Hematopoietic multipotent progenitor cell treated with erythropoietin and hydrocortisone succinate and interleukin-3 and kit ligand, for 4 days (in vitro differentiated cells): ENCODE measurements around the gene ERCC1.
A peak's percentile ranks its signal among the peaks of the same experiment; 100 is the strongest.
"Not testable (repeated sequence)": the region's sequence is repeated elsewhere in the genome, so short reads cannot be mapped to it uniquely, and the experiment has no call there.

Experiments
- DNase-seq: peaks from one replicate; pipeline ENCODE4 v3.0.0-alpha.2; 2015

Gene ERCC1

DNA sequence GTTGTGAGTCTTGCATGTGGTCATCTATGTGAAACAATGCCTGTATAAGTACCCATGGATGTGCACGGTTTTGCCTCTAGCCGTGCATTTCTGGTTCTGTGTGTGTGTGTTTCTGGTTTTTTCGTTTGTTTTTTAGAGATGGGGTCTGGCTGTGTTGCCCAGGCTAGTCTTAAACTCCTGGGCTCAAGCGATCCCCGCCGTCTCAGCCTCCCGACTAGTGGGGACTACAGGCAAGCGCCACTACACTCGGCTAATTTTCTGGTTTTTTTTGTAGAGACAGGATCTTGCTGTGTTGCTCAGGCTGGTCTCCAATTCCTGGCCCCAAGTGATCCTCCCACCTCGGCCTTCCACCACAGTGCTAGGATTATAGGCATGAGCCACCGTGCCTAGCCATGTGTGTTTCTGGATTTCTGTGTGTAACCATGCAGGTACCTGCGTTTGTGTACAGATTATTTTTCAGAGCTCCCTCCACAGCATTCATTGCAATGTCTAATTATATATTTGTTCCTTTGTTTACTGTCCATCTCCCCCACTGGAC is 28.2 kb upstream of the ERCC1 start:
- DNase-seq: no peak

DNA sequence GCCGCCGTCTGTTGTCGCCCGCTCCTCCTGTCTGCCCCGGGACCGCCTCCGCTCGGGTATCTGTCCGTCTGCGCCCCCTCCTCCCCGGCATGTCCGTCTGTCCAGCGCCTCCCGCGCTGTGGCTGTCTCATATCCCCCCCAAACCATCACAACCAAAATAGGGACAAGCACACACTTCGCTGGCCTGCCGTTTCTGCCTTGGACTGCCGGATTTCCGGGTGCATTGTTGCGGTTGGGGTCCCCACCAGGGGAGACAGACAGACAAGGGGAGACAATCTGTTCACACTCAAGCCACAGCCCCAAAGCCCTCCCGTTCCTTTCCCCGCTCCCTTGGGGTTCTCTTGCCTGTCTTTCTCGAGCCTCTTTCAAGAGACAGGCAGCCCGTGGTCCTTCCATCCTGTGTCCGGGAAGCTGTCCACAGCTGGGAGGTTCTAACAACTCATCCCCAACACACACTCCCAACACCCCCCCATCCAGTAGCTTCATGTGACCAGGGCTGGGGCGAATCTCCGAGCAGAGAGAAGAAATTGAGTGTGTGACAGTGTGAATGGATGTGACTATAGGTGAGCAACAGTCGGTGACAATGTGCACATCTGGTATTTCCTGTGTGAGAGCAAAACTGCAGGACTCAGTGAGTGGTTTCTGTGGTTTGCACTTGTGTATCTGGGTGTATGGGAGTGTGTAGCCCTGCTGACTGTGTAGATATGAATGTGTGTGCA is 27.6 kb upstream of the ERCC1 start:
- DNase-seq: peak; percentile 67

DNA sequence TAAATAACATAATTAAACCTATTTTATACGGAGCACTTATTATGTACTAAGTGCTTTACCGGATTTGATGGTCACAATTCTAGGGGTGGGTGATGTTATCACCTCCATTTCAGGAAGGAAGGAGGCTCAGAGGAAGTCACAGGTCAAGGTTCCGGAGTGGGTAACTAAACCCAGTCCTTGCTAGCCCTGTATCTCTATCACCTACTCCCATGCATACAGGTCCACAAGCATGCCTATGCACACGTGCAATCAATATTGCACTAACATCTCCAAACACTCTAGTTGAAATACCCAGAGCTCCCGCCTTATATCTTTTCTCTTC is 26.3 kb upstream of the ERCC1 start:
- no peak for DNase-seq

DNA sequence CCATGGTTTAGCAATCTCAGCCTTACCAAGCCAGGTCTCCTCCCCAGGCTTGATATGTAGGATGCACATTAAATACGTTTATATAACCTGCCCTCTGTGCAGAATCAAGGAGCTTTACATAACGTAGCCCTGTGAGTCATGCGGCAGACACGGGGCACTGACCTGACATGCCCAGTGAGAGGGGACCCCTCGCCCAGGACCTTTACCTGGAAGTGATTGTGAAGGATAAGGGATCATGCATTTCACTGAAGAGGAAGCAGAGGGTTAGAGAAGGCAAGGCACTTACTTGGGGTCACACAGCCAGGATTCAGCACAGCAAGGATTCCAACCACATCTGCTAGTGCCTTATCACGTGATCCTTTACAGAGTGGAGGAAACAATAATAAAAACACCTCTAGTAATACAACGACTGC is 25.2 kb upstream of the ERCC1 start:
- DNase-seq: no peak

DNA sequence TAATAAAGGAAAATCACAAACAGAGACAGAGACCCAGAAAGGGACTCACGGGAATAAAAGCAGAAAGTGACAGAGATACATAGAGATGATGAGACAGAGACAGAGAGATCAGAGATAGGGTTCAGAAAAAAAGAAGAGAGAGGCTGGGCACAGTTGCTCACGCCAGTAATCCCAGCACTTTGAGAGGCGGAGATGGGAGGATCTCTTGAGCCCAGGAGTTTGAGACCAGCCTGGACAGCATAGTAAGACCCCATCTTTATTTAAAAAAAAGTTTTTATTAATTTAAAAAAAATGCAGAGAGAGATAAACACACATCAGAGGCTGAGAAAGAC is 24.7 kb upstream of the ERCC1 start:
- DNase-seq: no peak

DNA sequence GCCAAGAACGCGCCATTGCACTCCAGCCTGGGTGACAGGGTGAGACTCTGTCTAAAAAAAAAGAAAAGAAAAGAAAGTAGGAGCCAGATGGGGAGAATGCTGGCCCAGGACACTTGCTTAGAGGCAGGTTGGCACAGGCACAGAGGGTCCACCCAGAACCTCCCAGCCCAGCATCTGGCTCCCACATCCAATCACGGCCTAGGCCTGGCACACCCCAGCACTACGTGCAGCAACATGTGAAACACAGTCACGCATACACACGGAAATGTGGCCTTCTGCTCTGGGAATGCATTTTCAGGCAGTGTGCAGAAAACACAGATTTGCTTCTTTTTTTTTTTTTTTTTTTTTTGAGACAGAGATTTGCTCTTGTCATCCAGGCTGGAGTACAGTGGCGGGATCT is 23.2 kb upstream of the ERCC1 start:
- DNase-seq: no peak

DNA sequence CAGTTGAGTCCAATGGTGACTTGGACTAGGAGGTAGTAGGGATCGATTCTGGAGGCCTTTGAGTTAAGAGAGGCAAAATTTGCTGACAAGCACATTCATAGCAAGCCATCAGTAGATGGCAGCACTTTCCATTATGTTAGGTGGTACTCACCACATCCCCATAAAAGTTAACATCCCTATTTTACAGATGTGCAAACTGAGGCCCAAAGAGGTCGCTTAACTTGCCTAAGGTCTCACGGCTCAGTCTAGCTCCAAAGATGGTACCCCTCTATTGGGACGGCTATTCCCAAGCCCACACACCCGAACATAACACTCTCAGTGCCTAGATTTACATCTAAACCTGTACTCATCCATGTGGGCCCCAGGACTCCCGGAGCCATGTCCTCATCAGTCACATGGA is 22.6 kb upstream of the ERCC1 start:
- peak; percentile 76 for DNase-seq

DNA sequence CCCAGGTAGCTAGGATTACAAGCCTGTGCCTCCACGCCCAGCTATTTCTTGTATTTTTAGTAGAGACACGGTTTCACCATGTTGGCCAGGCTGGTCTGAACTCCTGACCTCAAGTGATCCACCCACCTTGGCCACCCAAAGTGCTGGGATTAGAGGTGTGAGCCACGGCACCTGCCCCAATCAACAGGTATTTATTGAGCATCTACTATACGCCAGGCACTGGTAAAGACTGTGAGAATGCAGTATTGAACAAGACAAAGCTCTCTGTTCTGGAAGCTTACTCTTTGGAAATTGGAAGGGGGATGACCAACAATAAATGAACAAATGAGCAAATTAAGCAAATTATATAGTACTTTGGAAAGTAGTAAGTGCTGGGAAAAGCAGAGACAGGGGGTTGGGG is 21.4 kb upstream of the ERCC1 start:
- no peak for DNase-seq

DNA sequence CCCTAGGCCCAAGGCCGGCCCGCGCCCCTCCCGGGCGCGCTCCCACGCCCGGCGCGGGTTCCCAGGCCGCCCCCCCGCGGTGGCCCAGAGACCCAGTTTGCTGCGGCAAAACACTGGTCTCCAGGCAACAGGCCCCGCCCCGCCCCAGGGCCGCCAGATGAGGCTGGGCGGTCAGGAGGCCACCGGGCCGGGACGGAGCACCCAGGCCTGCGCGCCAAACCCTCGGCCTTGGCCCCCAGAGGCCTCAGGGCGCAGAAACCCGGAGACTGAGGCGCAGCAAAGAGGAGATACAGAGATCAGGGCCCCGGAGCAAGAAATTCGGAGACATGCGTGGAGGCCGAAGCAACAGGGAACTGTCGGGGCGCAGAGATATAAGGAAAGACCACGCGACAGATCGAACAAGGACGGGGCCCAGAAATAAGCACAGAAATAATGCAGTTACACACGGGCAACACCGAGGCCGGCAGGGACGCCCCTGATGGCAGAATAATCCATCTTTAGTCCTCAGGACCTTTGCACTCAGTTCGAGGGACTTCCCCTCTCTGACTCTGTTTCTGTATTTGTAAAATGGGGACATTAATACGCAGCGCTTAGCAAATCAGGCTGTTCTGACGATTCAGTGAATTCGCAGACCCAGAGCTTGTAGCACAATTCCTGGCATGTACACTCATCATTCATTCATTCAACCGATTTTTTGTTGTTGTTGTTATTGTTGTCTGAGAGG is 20.8 kb upstream of the ERCC1 start:
- DNase-seq: peak; percentile 88

DNA sequence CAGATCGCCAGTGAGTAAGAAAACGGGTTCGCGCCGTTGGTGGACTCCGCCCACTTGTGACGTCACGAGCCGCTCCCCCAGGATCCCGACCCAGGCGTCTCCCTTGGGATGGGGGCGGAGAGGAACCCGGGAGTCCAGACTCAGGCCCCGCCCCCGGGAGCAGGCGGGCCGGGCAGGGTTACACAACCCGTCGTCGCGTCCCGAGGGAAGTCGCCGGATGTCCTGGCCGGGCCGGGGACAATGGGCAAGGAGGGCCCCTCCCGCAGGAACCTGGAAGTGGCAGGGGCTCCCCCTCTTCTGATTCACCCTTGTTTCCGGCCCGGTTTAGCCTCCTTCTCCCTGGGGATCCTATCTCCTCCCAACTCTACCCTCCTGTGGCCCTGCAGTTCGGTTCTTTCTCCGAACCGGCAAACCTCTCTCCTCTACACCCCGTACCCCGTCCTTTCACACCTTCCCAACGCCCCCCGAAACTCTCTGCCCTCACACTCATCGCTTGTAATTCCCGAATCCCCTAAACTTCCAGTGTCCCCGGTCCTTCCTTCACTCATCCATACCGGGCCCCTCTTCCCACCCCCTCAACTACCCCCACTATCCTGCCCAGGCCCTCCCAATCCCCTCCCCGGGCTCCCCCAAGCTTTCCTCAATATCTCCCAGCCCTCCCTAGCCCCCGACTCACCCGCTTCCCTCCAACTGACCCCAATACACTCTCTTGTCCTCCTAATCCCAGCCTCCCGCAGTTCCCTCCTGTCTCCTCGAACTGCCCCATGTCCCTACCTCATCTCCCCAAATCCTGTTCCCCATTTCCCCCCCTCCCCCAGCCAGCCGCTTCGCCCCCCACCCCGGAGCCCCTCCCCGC is 20.0 kb upstream of the ERCC1 start:
- peak; percentile 52 for DNase-seq

DNA sequence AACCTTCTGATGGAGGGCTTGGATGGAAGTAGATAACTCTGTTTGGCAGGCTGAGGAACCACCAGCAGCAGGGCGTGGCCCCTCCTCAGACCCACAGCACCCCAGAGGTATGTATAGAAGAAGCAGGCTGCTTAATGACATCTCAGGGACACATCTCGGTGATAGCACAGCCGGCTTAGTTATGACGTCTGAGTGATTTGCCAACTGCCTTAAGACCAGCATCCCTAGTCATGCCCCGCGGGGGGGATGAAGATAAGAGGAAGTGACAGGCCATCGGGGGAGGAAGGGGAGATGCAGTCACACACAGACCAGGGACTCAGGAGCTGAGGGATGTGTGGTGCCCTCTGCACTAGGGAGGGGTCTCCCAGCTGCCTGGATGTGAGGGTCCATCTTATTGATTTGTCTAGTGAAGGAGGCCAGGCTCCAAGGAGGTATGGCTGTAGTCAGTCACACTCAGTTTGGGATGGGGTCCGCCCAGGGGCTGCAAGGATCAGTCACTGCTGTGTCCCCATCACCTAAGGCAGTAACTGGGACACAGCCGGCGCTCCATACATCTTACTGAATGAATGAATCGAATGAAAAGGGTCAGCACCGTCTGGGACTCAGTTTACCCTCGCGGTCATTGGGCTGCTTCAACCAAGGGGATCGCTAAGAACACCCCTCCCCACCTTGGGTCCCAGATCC is 19.2 kb upstream of the ERCC1 start:
- DNase-seq: peak; percentile 92

DNA sequence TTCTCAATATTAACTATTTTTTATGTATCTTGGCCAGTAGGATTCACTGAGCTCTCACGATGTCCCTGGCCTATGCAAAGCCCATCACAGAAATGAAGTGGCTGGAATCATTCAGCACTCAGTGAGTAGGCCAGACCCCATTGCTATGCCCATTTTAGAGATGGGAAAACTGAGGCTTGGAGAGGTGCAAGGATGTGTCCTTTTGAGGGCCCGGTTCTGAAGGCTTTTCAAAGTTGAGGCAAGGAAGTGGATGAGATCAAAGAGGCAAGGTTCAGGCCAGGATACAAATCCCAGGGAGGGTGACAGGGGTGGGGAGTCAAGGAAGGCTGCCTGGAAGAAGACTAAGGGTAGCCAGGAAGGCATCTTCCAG is 18.7 kb upstream of the ERCC1 start:
- no peak for DNase-seq

DNA sequence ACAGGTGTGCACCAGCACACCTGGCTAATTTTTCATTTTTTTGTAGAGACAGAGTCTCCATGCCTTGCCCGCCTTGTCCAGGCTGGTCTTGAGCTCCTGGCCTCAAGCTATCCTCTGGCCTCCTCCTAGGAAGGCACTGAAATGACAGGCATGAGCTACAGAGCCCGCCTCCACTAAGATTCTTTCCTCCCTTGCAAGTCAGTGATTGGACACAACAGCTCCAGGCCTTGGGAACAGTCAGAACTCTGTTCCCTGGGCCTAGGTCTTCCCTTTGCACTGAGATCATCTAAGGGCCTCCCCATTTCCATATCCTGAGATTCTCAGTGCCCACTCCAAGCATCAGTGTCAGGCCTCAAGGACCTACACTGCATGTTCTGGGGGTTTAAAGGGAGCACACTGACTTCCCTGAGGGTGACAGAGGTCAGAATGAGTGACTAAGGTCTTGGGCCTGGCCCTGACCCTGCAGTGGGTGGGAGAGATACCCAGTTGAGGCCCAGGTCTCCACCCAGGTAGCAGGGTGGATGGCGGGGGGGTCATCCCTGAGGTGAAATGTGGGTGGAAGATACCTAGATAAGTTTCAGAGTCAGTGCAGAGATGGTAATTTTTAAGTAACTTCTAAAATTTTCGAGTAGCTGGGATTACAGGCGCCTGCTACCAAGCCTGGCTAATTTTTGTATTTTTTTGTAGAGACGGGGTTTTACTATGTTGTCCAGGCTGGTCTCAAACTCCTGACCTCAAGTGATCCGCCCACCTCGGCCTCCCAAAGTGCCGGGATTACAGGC is 17.3 kb upstream of the ERCC1 start:
- DNase-seq: no peak

DNA sequence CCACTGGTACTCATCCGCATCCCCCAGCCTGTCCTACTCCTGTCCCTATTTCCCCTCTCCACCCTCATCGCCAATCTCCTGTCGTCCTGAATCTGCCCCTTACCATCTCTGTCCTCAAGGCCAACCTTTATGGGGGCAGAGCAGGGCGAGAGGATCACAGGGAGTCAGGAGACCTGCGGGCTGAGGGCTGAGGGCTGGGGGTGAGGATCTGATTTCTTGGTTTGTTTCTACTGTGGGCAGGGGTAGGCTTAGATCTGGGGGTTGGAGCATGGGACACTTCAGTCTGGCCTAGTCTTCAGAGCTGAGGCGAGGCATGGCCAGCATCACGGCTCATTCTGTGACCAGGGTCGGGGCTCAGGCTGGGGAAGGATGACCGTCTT is 16.5 kb upstream of the ERCC1 start:
- DNase-seq: no peak

DNA sequence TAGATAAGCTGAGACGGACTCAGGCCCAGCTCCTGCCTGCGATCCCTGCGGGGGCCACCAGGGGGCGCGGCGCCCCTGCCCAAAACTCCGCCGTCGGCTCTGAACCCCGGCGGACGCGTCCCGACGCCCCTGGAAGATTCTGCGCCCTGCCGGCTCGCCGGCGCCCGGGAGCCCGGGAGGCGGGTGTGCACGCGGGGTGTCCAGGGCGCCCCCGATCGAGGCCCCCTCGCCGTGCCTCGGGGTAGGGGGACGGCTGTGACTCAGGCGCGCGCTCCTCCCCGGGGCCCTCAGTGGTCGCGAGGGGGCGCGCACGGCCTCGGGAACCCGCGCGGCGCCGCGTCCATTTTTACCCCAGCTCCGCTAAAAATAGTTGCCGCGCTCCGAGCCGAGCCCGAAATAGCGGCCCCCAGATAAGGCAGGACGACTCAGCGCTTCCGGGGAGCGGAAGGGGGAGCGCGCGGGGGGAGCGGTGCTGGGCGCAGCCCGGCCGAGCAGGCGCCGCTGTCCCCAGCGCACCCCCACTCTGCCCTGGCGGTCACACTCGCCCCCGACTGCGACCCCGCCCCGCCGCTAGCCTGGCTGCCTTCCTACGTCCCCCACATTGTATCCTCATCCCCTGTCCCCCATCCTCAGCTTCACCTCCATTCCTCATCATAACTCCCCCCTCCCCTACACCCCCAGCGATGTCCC is 16.0 kb upstream of the ERCC1 start:
- peak; percentile 87 for DNase-seq

DNA sequence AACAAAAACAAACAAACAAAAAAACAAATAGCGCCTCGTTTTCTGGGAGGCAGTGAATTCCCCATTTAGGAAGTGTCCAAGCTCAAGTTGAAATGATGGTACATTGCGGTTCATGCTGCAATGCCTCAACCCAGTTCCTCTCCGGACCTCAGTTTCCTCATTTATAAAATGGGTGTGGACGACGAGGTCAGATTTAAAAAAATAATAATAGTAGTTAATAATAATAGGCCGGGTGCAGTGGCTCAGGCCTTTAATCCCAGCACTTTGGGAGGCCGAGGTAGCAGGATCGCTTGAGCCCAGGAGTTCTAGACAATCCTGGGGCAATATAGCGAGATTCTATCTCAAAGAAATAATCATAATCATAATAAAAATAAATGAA is 15.5 kb upstream of the ERCC1 start:
- no peak for DNase-seq

DNA sequence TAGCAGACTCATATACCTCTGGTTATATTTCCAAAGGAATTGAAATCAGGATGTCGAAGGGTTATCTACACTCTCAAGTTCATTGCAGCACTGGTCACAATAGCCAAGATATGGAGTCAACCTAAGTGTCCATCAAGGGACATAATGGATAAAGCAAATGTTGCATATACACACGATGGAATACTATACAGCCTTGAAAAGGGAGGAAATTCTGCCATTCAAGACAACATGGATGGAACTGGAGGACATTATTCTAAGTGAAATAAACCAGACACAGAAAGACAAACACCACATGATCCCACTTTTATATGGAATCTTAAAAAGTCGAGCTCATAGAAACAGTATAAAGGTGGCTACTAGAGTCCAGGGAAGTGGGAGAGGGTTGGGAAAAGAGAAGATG is 13.6 kb upstream of the ERCC1 start:
- no peak for DNase-seq

DNA sequence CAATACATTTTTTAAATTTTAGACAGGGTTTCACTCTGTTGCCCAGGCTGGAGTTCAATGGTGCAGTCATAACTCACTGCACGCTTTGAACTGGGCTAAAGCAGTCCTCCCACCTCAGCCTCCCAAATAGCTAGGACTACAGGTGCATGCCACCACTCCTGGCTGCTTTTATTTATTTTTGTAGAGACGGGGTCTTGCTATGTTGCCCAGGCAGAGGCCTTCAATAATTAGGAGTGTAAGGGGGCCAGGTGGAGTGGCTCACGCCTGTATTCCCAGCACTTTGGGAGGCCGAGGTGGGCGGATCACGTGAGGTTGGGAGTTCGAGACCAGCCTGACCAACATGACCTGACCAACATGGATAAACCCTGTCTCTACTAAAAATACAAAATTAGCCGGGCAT is 8.8 kb upstream of the ERCC1 start:
- DNase-seq: not testable (repeated sequence)

DNA sequence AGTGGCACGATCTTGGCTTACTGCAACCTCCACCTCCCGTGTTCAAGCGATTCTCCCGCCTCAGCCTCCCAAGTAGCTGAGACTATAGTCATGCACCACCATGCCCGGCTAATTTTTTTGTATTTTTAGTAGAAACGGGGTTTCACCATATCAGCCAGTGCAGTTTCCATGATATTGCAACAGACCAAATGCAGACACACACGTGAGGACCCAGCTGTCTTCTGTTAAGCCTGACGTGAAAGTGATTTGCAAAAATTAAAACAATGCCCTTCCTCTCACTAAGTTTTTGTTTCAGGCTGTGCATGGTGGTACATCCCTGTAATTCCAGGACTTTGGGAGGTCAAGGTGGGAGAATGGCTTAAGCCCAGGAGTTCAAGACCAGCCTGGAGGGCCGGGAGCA is 7.3 kb upstream of the ERCC1 start:
- DNase-seq: peak; percentile 67

DNA sequence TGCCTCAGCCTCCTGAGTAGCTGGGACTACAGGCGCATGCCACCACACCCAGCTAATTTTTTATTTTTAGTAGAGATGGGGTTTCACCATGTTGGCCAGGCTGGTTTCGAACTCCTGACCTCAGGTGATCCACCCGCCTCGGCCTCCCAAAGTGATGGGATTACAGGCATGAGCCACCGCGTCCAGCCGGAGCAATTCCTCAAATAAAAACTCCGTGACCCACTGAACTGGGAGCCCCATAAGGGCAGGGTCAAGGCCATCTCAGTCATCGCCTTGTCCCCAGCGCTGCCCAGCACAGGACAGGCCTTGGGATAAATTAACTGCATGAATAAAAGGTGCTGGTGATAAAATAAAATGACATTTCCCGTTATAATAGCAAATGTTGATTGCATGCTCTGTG is 6.2 kb upstream of the ERCC1 start:
- not testable (repeated sequence) for DNase-seq

DNA sequence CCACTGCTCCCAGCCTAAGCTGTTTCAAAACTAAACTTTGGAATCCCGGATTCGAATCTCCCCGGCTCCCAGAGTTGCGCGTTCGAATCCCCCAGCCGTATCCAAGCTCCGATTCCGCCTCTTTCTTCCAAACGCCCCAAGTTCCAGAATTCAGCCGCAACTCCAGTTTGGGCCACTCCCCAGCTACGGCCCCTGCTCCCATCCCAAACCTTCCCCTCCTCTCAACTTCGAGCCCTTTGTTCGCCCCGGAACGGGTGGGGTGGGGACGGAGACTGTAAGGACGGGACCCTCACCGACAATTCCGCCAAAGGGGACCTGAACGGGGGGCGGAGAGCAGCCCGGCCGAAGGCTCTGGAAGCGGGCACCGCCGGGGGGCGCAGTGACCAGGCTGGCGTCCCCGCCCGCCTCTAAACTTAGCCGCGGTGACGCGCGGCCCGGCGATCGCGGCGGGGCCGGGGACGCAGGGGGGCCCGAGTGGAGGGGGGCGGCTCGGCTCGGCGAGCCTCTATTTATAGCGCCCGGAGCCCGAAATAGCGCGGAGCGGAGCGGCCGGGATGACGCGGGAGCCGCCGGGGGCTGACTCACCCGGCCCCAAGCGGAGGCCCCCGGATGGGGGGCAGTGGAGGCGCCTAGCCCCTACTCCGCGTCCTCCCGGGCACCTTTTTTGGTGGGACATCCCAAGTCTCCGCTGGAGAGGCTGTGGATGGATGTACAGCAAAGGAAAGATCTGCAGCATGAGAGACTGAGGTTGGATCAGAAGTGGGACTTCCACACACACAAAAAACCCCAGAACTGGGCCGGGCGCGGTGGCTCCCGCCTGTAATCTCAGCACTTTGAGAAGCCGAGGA is 4.9 kb upstream of the ERCC1 start:
- no peak for DNase-seq
